ENCODE data around the gene NCR2. TPM values are rescaled to one million over a fixed set of nuclear protein-coding genes. Genes with fewer than 3 reads are reported as not detected.

The NCR2 gene
- total RNA-seq, 2 experiments from 2014 or later: not detected

DNA sequence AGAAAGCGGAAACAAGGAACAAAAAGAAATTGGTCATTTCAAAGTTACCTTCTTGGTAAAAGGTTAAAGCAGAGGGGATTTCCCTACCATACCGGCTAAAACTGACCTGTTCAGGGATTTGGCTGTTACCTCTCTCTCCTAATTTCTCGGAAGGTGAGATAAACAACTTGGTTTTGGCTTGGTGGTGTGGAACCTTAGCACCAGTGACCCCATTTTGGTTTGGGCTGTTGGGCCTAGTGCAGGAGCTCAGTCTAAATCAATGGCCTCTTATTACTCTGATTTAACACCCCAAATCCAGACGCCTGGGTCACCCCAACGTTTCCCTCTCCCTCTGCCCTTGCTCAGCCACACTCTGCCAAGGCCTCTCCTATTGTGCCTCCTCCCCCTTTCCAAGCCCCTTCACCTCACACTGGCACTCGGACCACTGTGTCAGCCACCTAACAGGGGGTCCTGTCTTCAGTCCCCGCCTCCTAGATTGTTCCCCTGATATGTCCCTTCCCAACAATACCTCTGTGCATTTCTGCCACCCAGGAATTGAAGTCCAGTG, 8.3 kb downstream of the NCR2 start:
- intact Hi-C loops (cut with micrococcal nuclease; ENCODE audit: unreplicated experiment): no loop called here
- DNase-seq (ENCODE audit: low spot score): no peak
- no peaks in the 10 kb centered on the region for H3K9me3 ChIP-seq (ENCODE audit: low read length)
- no peaks in the 10 kb centered on the region for H4K20me1 ChIP-seq (ENCODE audit: insufficient read depth, low read length)
- H3K9me2 ChIP-seq (ENCODE audit: insufficient read depth, low read length): no peaks in the 10 kb centered on the region
- ChIA-PET POLR2A (no interaction called here), CTCF (ENCODE audit: unreplicated experiment) (no interaction called here)
- BruUV-seq (replicated peaks): no TSS peak
- H3K4me3 ChIP-seq (ENCODE audit: low read depth, low read length, poor library complexity, severe bottlenecking): no peak overlapping the region
- H3K79me2 ChIP-seq (ENCODE audit: insufficient read depth, low read depth, low read length): no peaks in the 10 kb centered on the region
- H3K4me2 ChIP-seq (ENCODE audit: low read length): no peak overlapping the region
- no peaks in the 10 kb centered on the region for H3K4me1 ChIP-seq (ENCODE audit: insufficient read depth, low read length, poor library complexity, severe bottlenecking)
- H3K36me3 ChIP-seq (ENCODE audit: insufficient read depth, low read length): no peaks in the 10 kb centered on the region
- H3K27ac ChIP-seq (ENCODE audit: low read depth, low read length, poor library complexity, severe bottlenecking): no peak overlapping the region
- no peak overlapping the region for H2AFZ ChIP-seq (ENCODE audit: low read length)
- TF ChIP-seq, protein P1, sequence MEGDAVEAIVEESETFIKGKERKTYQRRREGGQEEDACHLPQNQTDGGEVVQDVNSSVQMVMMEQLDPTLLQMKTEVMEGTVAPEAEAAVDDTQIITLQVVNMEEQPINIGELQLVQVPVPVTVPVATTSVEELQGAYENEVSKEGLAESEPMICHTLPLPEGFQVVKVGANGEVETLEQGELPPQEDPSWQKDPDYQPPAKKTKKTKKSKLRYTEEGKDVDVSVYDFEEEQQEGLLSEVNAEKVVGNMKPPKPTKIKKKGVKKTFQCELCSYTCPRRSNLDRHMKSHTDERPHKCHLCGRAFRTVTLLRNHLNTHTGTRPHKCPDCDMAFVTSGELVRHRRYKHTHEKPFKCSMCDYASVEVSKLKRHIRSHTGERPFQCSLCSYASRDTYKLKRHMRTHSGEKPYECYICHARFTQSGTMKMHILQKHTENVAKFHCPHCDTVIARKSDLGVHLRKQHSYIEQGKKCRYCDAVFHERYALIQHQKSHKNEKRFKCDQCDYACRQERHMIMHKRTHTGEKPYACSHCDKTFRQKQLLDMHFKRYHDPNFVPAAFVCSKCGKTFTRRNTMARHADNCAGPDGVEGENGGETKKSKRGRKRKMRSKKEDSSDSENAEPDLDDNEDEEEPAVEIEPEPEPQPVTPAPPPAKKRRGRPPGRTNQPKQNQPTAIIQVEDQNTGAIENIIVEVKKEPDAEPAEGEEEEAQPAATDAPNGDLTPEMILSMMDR (conservative IDR thresholded peaks at IDR 0.05; ENCODE audit: low read length): no peak
- TF ChIP-seq EZH2phosphoT487 (IDR thresholded peaks at IDR 0.05; ENCODE audit: borderline replicate concordance, low read depth, low read length): no peak

GRCh38 chr6:41344876-41345275, 9.5 kb downstream of the NCR2 start:
- POLR2A ChIA-PET: no interaction called here
- H3K27ac ChIP-seq (ENCODE audit: low read depth, low read length, poor library complexity, severe bottlenecking): no peak overlapping the region

GRCh38 chr6:41345901-41346300, 10.5 kb downstream of the NCR2 start:
- Histone ChIP-seq H4K20me1 (ENCODE audit: insufficient read depth, low read length) (no peaks in the 10 kb centered on the region), H3K4me3 (ENCODE audit: low read depth, low read length, poor library complexity, severe bottlenecking) (no peak overlapping the region), H3K27ac (ENCODE audit: low read depth, low read length, poor library complexity, severe bottlenecking) (no peak overlapping the region), H3K79me2 (ENCODE audit: insufficient read depth, low read depth, low read length) (no peaks in the 10 kb centered on the region), H3K4me2 (ENCODE audit: low read length) (no peak overlapping the region), H2AFZ (ENCODE audit: low read length) (no peak overlapping the region), H3K9me2 (ENCODE audit: insufficient read depth, low read length) (no peaks in the 10 kb centered on the region), H3K9me3 (ENCODE audit: low read length) (no peaks in the 10 kb centered on the region), H3K4me1 (ENCODE audit: insufficient read depth, low read length, poor library complexity, severe bottlenecking) (no peaks in the 10 kb centered on the region), H3K36me3 (ENCODE audit: insufficient read depth, low read length) (no peaks in the 10 kb centered on the region)
- no TSS peak for BruUV-seq (replicated peaks)
- TF ChIP-seq EZH2phosphoT487 (IDR thresholded peaks at IDR 0.05; ENCODE audit: borderline replicate concordance, low read depth, low read length): no peak
- TF ChIP-seq, protein P1 (conservative IDR thresholded peaks at IDR 0.05; ENCODE audit: low read length): no peak
- DNase-seq (ENCODE audit: low spot score): no peak
- intact Hi-C loops (cut with micrococcal nuclease; ENCODE audit: unreplicated experiment): no loop called here
- POLR2A ChIA-PET: no interaction called here
- CTCF ChIA-PET (ENCODE audit: unreplicated experiment): no interaction called here

More at GRCh38 chr6:41344876-41345275, 9.5 kb downstream of the NCR2 start:
- Histone ChIP-seq H3K9me3 (ENCODE audit: low read length) (no peaks in the 10 kb centered on the region), H3K9me2 (ENCODE audit: insufficient read depth, low read length) (no peaks in the 10 kb centered on the region), H3K79me2 (ENCODE audit: insufficient read depth, low read depth, low read length) (no peaks in the 10 kb centered on the region), H3K36me3 (ENCODE audit: insufficient read depth, low read length) (no peaks in the 10 kb centered on the region), H3K4me2 (ENCODE audit: low read length) (no peak overlapping the region), H4K20me1 (ENCODE audit: insufficient read depth, low read length) (no peaks in the 10 kb centered on the region), H3K4me3 (ENCODE audit: low read depth, low read length, poor library complexity, severe bottlenecking) (no peak overlapping the region), H3K4me1 (ENCODE audit: insufficient read depth, low read length, poor library complexity, severe bottlenecking) (no peaks in the 10 kb centered on the region), H2AFZ (ENCODE audit: low read length) (no peak overlapping the region)
- DNase-seq (ENCODE audit: low spot score): no peak
- BruUV-seq (replicated peaks): no TSS peak
- intact Hi-C loops (cut with micrococcal nuclease; ENCODE audit: unreplicated experiment): no loop called here
- CTCF ChIA-PET (ENCODE audit: unreplicated experiment): no interaction called here
- TF ChIP-seq, protein P1 (conservative IDR thresholded peaks at IDR 0.05; ENCODE audit: low read length): no peak
- TF ChIP-seq EZH2phosphoT487 (IDR thresholded peaks at IDR 0.05; ENCODE audit: borderline replicate concordance, low read depth, low read length): no peak

Data from OCI-LY7 (cell line).